Esophagus muscularis mucosa (tissue), 4 donors: ENCODE measurements around the gene NRG2. TPM values are rescaled to one million over a fixed set of nuclear protein-coding genes. Genes with fewer than 3 reads are reported as not detected.

ENCODE experiments used
- DNase-seq: peaks from one replicate; pipeline ENCODE4 v3.0.0-alpha.2; 2017; ENCODE audit errors: extremely low spot score
- H3K27ac ChIP-seq, 4 donors: fragments of 200-600 bp; sonication (generic); replicated peaks in 1 of 4; 1 replicate in 3 of 4; 2 replicates in 1 of 4; pipeline ENCODE4 v1.5.1; 2016 to 2019; ENCODE audit warnings: mild to moderate bottlenecking in 1 of 4
- H3K27me3 ChIP-seq, 4 donors: fragments of 200-600 bp; sonication (generic); one replicate each; pipeline versions ENCODE4 v1.5.1 to v1.6.0; 2016 to 2019
- H3K36me3 ChIP-seq, 4 donors: fragments of 200-600 bp; sonication (generic); one replicate each; pipeline ENCODE4 v1.5.1; 2016 to 2019
- H3K4me1 ChIP-seq, 4 donors: fragments of 200-600 bp; sonication (generic); one replicate each; pipeline ENCODE4 v1.5.1; 2016 to 2019
- H3K4me3 ChIP-seq, 4 donors: fragments of 200-600 bp; sonication (generic); 1 replicate in 2 of 4; 2 replicates in 2 of 4; pipeline ENCODE4 v1.5.1; 2016 to 2019; ENCODE audit warnings: mild to moderate bottlenecking in 4 of 4, moderate library complexity in 1 of 4
- H3K9me3 ChIP-seq, 4 donors: fragments of 200-600 bp; sonication (generic); 1 replicate in 3 of 4; 2 replicates in 1 of 4; pipeline ENCODE4 v1.5.1; 2016 to 2019
- EP300 ChIP-seq: sonication (generic); formaldehyde crosslinking; IDR thresholded peaks from one replicate; pipeline ENCODE4 v1.6.1; 2017; ENCODE audit warnings: antibody characterized with exemption
- POLR2A ChIP-seq: fragments of 450-650 bp; IDR thresholded peaks from one replicate; pipeline ENCODE4 v1.6.1; 2017; ENCODE audit warnings: antibody characterized with exemption, moderate library complexity, mild to moderate bottlenecking, low read depth
- POLR2AphosphoS5 ChIP-seq, 2 donors: sonication (generic); formaldehyde crosslinking; IDR thresholded peaks; one replicate each; pipeline ENCODE4 v1.6.1; 2017; ENCODE audit warnings: antibody characterized with exemption in 2 of 2
- WGBS: methylation state at CpG from one replicate; pipeline ENCODE4 v1.1.5; 2018; 5-methylcytosine and 5-hydroxymethylcytosine counted together
- intact Hi-C: fragments of 100-400 bp; cut with DNase I; formaldehyde crosslinking; loops from one replicate; pipeline ENCODE4 v1.15.1; 2023
- total RNA-seq, 4 donors: library from RNA; depleted of rRNA; stranded (reverse); fragments of >200 nt; gene quantifications; one replicate each; pipeline versions ENCODE4 v1.1.0 to v1.2.1, GENCODE V29; 2016
- TF ChIP-seq, protein P1 (sequence below), 3 experiments: fragments of 200-600 bp in 2 of 3; fragments of 450-650 bp in 1 of 3; sonication (generic) in 2 of 3; IDR thresholded peaks; one replicate each; pipeline ENCODE4 v1.5.1; 2017 to 2019; ENCODE audit warnings: antibody characterized with exemption in 3 of 3, mild to moderate bottlenecking in 2 of 3, moderate library complexity in 1 of 3

Gene NRG2
- total RNA-seq, 4 donors from 2014 or later, result 2.8 to 5.0 (median 4.1) TPM

DNA sequence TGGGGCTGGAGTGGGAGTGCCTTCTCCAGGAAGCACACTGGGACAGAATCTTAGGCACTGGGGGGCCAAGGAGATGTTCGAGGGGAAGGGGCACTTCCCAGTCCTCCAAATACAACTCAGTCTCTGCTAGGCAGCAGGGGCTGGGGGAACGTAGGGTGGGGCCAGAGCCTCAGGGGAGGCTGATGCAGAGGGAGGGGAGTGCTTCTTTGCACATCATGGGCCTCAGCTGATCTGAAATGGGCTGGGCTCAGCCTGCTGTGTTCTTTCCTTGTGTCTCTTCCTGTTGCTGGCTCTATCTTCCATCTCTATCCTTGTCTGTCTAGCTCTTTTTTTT, 231.9 kb downstream of the NRG2 start:
- no peak for DNase-seq
- Histone ChIP-seq H3K4me3 (no peak overlapping the region), H3K4me1 (no peaks in the 10 kb centered on the region), H3K27ac (no peak overlapping the region), H3K9me3 (no peaks in the 10 kb centered on the region), H3K27me3 (peaks cover 0 to 15% (median 0%) of the 10 kb centered on the region in 4 donors), H3K36me3 (no peaks in the 10 kb centered on the region)
- WGBS, result 39% methylated on average over 2 of the region's 2 CpGs
- intact Hi-C loops, result no loop called here
- no peak for TF ChIP-seq EP300
- no peak for TF ChIP-seq POLR2A
- no peak for TF ChIP-seq POLR2AphosphoS5 (IDR thresholded peaks at IDR 0.05)
- TF ChIP-seq, protein P1, sequence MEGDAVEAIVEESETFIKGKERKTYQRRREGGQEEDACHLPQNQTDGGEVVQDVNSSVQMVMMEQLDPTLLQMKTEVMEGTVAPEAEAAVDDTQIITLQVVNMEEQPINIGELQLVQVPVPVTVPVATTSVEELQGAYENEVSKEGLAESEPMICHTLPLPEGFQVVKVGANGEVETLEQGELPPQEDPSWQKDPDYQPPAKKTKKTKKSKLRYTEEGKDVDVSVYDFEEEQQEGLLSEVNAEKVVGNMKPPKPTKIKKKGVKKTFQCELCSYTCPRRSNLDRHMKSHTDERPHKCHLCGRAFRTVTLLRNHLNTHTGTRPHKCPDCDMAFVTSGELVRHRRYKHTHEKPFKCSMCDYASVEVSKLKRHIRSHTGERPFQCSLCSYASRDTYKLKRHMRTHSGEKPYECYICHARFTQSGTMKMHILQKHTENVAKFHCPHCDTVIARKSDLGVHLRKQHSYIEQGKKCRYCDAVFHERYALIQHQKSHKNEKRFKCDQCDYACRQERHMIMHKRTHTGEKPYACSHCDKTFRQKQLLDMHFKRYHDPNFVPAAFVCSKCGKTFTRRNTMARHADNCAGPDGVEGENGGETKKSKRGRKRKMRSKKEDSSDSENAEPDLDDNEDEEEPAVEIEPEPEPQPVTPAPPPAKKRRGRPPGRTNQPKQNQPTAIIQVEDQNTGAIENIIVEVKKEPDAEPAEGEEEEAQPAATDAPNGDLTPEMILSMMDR (IDR thresholded peaks at IDR 0.05), result no peak

DNA sequence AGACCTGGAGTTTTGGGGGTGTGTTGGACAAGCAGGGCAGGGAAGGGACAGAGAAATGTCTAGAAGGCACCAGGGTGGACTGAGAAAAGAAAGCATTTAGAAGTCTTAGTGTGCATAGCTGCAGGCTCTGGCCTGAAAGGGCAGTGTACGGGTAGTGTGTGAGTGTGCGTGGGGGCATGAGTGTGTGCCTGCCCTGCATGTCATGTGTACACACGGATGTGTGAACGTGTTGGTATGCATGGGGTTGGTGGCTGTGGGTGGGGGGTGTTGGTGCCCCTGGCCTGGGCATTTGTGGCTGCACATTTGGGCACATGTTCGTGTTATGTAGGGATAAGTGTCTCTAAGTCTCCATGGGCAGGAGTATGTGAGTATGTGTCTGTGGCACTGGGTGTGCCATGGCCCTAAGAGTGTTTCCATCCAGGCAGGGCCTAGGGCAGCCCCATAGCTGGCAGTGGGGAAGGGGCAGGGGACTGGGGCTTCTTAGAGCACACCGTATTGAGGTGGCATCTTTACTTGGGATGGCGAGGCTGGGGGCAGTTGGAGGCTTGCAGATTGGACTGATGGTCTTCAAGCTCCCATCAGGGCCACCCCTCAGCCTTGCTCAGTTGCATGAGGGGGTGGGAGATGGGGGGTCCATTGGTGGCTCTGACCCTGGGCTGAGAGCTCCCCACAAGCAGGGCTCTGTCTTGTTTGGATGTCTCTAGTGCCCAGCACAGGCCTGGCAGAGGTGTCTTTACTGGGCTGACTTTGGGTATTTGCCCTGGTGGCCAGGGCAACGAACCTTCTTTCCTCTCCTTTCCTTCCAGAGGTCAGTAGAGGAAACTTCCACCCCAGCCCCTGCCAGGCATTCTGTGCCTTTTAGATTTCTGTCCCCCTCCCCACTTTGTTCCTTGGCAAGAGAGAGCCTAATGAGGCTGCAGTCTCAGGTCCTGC, 232.5 kb downstream of the NRG2 start:
- no peak overlapping the region for H3K27ac ChIP-seq
- TF ChIP-seq EP300 (no peak), POLR2A (no peak), POLR2AphosphoS5 (IDR thresholded peaks at IDR 0.05) (no peak)
- TF ChIP-seq, protein P1 (IDR thresholded peaks at IDR 0.05), result no peak
- 83% methylated on average over 7 of the region's 8 CpGs for WGBS
- H3K9me3 ChIP-seq, result no peaks in the 10 kb centered on the region
- no peak for DNase-seq
- no peak overlapping the region for H3K4me3 ChIP-seq
- no peaks in the 10 kb centered on the region for H3K36me3 ChIP-seq
- H3K27me3 ChIP-seq, result peaks cover 0 to 15% (median 0%) of the 10 kb centered on the region in 4 donors
- no peaks in the 10 kb centered on the region for H3K4me1 ChIP-seq
- intact Hi-C loops, result no loop called here

DNA sequence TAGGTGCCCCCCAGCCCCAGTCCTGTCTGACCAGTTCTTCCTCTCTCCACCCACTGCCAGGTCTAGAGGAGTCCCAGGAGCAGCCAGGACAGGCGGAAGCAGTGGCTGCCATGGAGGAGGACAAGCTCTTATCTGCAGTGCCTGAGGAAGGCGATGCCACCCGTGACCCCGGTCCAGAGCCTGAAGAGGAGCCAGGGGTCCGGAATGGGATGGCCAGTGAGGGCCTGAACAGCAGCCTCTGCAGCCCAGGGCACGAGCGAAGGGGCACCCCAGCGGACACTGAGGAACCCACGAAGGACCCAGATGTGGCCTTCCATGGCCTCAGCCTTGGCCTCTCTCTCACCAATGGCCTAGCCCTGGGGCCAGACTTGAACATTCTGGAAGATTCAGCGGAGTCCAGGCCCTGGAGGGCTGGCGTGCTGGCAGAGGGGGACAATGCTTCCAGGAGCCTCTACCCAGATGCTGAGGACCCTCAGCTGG, 233.7 kb downstream of the NRG2 start:
- no peak for DNase-seq
- intact Hi-C loops, result no loop called here
- TF ChIP-seq, protein P1 (IDR thresholded peaks at IDR 0.05), result no peak
- TF ChIP-seq POLR2A, result no peak
- TF ChIP-seq EP300, result no peak
- TF ChIP-seq POLR2AphosphoS5 (IDR thresholded peaks at IDR 0.05), result no peak

DNA sequence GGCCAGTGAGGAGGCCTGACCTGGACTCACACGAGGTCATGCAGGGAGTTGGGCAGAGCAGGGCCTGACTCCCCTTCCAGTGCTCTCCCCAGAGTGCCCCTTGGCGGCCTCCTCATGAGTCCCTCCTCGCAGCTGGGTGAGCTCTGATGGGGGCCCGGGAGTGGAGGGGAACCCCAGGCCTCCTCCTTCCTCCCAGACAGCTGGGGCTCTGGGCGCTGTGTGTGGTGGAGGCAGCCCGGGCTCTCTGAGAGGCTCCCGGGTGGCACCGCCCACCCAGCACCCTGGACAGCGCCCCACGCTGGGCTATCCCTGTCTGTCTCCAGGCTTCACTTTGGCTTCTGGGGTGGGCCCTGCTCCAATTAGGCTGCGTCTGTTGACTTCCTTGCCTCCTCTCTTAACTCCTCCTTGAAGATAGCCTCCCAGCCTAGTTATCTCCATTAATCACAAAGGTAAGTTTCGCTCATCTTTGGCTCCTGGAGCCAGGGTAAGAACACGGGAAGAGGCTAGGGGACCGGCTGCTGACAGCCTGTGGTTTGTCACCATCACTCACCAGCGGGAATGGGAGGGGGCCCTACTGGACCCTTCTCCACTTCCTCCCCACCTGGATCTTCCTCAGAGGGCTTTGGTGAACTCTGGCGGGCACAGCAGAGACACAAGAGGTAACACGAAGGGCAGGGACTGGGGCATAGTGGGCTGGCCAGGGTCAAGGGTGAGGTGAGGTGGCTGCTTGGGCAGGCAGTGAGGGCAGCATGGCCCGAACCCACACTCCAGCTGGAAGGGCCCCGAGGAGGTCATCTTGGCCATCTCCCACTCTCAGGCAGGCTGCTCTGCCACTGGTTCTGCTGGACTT, 234.4 kb downstream of the NRG2 start:
- TF ChIP-seq, protein P1 (IDR thresholded peaks at IDR 0.05), result no peak
- no peak for TF ChIP-seq POLR2A
- TF ChIP-seq EP300, result no peak
- no peak for TF ChIP-seq POLR2AphosphoS5 (IDR thresholded peaks at IDR 0.05)
- H3K4me1 ChIP-seq, result no peaks in the 10 kb centered on the region
- no peak overlapping the region for H3K27ac ChIP-seq
- no peak for DNase-seq
- no peak overlapping the region for H3K4me3 ChIP-seq
- WGBS, result 47% methylated on average over 13 of the region's 19 CpGs
- no peaks in the 10 kb centered on the region for H3K36me3 ChIP-seq
- intact Hi-C loops, result no loop called here
- no peaks in the 10 kb centered on the region for H3K9me3 ChIP-seq
- H3K27me3 ChIP-seq, result peaks cover 0 to 17% (median 0%) of the 10 kb centered on the region in 4 donors

More for the DNA sequence above, 233.7 kb downstream of the NRG2 start:
- Histone ChIP-seq H3K27ac (no peak overlapping the region), H3K9me3 (no peaks in the 10 kb centered on the region), H3K4me3 (no peak overlapping the region), H3K4me1 (no peaks in the 10 kb centered on the region), H3K27me3 (peaks cover 0 to 15% (median 0%) of the 10 kb centered on the region in 4 donors), H3K36me3 (no peaks in the 10 kb centered on the region)
- WGBS, result 91% methylated on average over 9 of the region's 11 CpGs
